Measurements from ENCODE around the gene KLHL5. TPM values are rescaled to one million over a fixed set of nuclear protein-coding genes. Genes with fewer than 3 reads are reported as not detected.

The KLHL5 gene
- total RNA-seq, 3 donors from 2014 or later (not counting 1 experiment from before 2014, with no cell fraction given), result 12.6 to 14.2 (median 13.7) TPM

DNA sequence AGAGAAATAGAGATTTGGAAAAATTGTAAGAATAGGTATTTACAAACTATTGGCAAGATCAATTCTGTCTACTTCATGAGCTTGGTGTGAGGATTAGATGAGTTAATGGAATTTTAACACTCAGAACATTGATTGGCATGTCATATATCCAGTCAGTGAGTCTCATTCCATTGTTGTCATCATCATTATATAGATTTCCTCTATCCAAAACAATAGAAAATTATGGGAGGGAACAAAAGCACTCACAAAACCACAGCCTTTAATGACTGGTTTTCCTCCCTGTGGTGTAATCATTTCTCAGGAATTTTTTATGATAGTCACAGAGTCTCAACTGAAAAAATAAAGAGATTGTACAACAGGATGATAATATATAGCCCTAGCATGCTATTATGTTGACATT, 21.1 kb downstream of the KLHL5 start:
- peaks cover 8% of the 10 kb centered on the region for H3K36me3 Mint-ChIP-seq
- H3K4me1 Mint-ChIP-seq, result peaks cover 6% of the 10 kb centered on the region in 2 donors
- H3K4me3 Mint-ChIP-seq, result no peak overlapping the region
- TF ChIP-seq, protein P1, sequence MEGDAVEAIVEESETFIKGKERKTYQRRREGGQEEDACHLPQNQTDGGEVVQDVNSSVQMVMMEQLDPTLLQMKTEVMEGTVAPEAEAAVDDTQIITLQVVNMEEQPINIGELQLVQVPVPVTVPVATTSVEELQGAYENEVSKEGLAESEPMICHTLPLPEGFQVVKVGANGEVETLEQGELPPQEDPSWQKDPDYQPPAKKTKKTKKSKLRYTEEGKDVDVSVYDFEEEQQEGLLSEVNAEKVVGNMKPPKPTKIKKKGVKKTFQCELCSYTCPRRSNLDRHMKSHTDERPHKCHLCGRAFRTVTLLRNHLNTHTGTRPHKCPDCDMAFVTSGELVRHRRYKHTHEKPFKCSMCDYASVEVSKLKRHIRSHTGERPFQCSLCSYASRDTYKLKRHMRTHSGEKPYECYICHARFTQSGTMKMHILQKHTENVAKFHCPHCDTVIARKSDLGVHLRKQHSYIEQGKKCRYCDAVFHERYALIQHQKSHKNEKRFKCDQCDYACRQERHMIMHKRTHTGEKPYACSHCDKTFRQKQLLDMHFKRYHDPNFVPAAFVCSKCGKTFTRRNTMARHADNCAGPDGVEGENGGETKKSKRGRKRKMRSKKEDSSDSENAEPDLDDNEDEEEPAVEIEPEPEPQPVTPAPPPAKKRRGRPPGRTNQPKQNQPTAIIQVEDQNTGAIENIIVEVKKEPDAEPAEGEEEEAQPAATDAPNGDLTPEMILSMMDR (IDR thresholded peaks at IDR 0.05), result no peak
- Histone ChIP-seq H3K27me3 (ENCODE audit: control insufficient read depth, insufficient read depth, low read length) (no peaks in the 10 kb centered on the region), H3K4me1 (ENCODE audit: control insufficient read depth, insufficient read depth, low read length) (no peaks in the 10 kb centered on the region), H3K4me3 (ENCODE audit: low read length) (no peak overlapping the region), H3K36me3 (ENCODE audit: control insufficient read depth, insufficient read depth, low read length) (peaks cover 18% of the 10 kb centered on the region), H3K9me3 (ENCODE audit: control insufficient read depth, insufficient read depth, low read length) (no peaks in the 10 kb centered on the region), H3K27ac (ENCODE audit: low read length) (no peak overlapping the region)
- ATAC-seq, result no peak
- no peaks in the 10 kb centered on the region for H3K9me3 Mint-ChIP-seq
- DNase-seq, result no peak
- H3K27ac Mint-ChIP-seq, result no peak overlapping the region
- intact Hi-C loops (cut with micrococcal nuclease), result no loop called here
- no peaks in the 10 kb centered on the region for H3K27me3 Mint-ChIP-seq (ENCODE audit: low read depth in 2 of 2)

DNA sequence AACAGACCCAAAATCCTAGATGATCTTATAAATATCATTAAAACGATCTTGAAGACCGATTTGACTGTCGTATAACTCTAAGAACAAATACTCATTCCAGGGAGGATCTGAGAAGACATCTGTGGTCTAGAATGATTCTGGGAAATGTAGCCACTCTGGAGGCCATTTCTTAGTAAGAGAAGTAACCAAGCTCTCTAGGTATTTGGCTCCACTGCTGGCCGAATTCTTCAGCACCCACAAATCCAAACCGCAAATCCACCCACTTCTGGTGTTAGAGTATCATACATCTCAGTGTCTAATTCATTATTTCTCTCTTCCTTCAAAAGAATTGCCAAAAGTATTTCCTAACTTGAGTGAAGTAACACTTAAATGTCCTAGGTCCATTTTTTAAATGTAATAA, 23.9 kb downstream of the KLHL5 start:
- TF ChIP-seq, protein P1 (IDR thresholded peaks at IDR 0.05), result no peak
- no peak for ATAC-seq
- H3K27ac ChIP-seq (ENCODE audit: low read length), result no peak overlapping the region
- no peak for DNase-seq
- H3K27me3 Mint-ChIP-seq (ENCODE audit: low read depth in 2 of 2), result no peaks in the 10 kb centered on the region
- intact Hi-C loops (cut with micrococcal nuclease), result no loop called here
- H3K9me3 ChIP-seq (ENCODE audit: control insufficient read depth, insufficient read depth, low read length), result no peaks in the 10 kb centered on the region
- H3K4me1 ChIP-seq (ENCODE audit: control insufficient read depth, insufficient read depth, low read length), result no peaks in the 10 kb centered on the region
- no peaks in the 10 kb centered on the region for H3K9me3 Mint-ChIP-seq
- H3K4me1 Mint-ChIP-seq, result peaks cover 0 to 6% of the 10 kb centered on the region in 2 donors
- WGBS (ENCODE audit: insufficient coverage), result 86% methylated on average over 5 of the region's 5 CpGs
- H3K4me3 ChIP-seq (ENCODE audit: low read length), result no peak overlapping the region
- no peaks in the 10 kb centered on the region for H3K27me3 ChIP-seq (ENCODE audit: control insufficient read depth, insufficient read depth, low read length)
- no peak overlapping the region for H3K27ac Mint-ChIP-seq
- peaks cover 8% of the 10 kb centered on the region for H3K36me3 Mint-ChIP-seq
- no peak overlapping the region for H3K4me3 Mint-ChIP-seq
- peaks cover 19% of the 10 kb centered on the region for H3K36me3 ChIP-seq (ENCODE audit: control insufficient read depth, insufficient read depth, low read length)

DNA sequence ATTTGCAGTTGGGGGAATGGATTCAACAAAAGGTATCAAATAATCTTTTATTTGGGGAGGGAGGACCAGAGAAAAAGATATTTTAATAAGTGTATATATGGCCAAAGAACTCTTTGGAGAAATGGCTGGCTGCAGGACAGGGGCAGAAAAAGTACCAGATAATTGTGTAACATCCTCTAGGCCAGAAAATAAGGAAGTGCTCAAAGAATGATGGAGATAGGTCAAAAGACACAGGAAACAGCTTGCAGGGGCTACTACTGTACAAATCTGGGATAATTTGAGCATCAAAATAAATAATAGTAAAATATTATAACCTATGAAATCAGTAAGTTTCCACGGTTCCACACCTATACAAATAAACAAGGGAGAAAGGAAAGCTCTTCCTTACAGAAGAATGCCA, 34.8 kb downstream of the KLHL5 start:
- no peak overlapping the region for H3K27ac Mint-ChIP-seq
- no CpG with 5 or more reads among the region's 1 CpG for WGBS (ENCODE audit: insufficient coverage)
- H3K9me3 Mint-ChIP-seq, result no peaks in the 10 kb centered on the region
- TF ChIP-seq, protein P1 (IDR thresholded peaks at IDR 0.05), result no peak
- H3K4me1 ChIP-seq (ENCODE audit: control insufficient read depth, insufficient read depth, low read length), result no peaks in the 10 kb centered on the region
- DNase-seq, result no peak
- ATAC-seq, result no peak
- H3K36me3 ChIP-seq (ENCODE audit: control insufficient read depth, insufficient read depth, low read length), result no peaks in the 10 kb centered on the region
- intact Hi-C loops (cut with micrococcal nuclease), result no loop called here
- no peaks in the 10 kb centered on the region for H3K27me3 ChIP-seq (ENCODE audit: control insufficient read depth, insufficient read depth, low read length)
- no peaks in the 10 kb centered on the region for H3K27me3 Mint-ChIP-seq (ENCODE audit: low read depth in 2 of 2)
- H3K4me1 Mint-ChIP-seq, result no peaks in the 10 kb centered on the region
- no peaks in the 10 kb centered on the region for H3K36me3 Mint-ChIP-seq
- no peak overlapping the region for H3K27ac ChIP-seq (ENCODE audit: low read length)
- H3K9me3 ChIP-seq (ENCODE audit: control insufficient read depth, insufficient read depth, low read length), result no peaks in the 10 kb centered on the region
- H3K4me3 Mint-ChIP-seq, result no peak overlapping the region
- H3K4me3 ChIP-seq (ENCODE audit: low read length), result no peak overlapping the region

DNA sequence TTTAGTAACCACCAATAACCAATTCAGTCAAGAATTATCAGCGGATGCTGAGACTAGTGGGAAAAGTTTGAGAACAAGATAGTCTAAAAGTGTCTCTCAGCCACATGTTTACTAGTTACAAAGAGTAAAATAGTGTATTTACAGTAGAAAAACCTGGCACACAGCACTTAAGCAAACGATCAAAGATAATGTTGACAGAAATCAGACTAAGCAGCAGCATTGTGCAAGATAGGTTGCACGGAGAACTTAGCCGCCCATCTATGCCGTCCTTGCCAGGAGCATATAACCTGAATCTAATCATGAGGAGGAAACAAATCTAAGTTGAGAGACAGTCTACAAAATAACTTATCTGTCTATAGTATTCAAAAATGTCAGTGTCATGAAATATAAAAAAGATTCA, 35.3 kb downstream of the KLHL5 start:
- H3K4me1 ChIP-seq (ENCODE audit: control insufficient read depth, insufficient read depth, low read length), result no peaks in the 10 kb centered on the region
- Mint-ChIP-seq H3K9me3 (no peaks in the 10 kb centered on the region), H3K4me1 (no peaks in the 10 kb centered on the region), H3K27me3 (ENCODE audit: low read depth in 2 of 2) (no peaks in the 10 kb centered on the region), H3K4me3 (no peak overlapping the region), H3K36me3 (no peaks in the 10 kb centered on the region), H3K27ac (no peak overlapping the region)
- H3K27me3 ChIP-seq (ENCODE audit: control insufficient read depth, insufficient read depth, low read length), result no peaks in the 10 kb centered on the region
- ATAC-seq, result no peak
- no peak overlapping the region for H3K27ac ChIP-seq (ENCODE audit: low read length)
- TF ChIP-seq, protein P1 (IDR thresholded peaks at IDR 0.05), result no peak
- H3K4me3 ChIP-seq (ENCODE audit: low read length), result no peak overlapping the region
- H3K9me3 ChIP-seq (ENCODE audit: control insufficient read depth, insufficient read depth, low read length), result no peaks in the 10 kb centered on the region
- intact Hi-C loops (cut with micrococcal nuclease), result no loop called here
- 100% methylated on average over 4 of the region's 5 CpGs for WGBS (ENCODE audit: insufficient coverage)
- no peaks in the 10 kb centered on the region for H3K36me3 ChIP-seq (ENCODE audit: control insufficient read depth, insufficient read depth, low read length)
- no peak for DNase-seq
